ENCODE results near the gene TRAP1.

The TRAP1 gene

GRCh38 chr16:3690470-3690928 is 26.8 kb downstream of the TRAP1 start:
- ChIA-PET POLR2A (no interaction called here), CTCF (interaction anchor here (0.6 to 2.0 kb wide), 10 partner anchors 9 to 566 kb away, joined by 3 to 15 read pairs (median 4); no protein-coding TSS in a partner anchor)
- Histone ChIP-seq H3K9me3 (ENCODE audit: control extremely low read depth in 1 of 5, control insufficient read depth in 4 of 5, insufficient read depth in 2 of 5, low read depth in 1 of 5, low read length in 4 of 5) (no peaks in the 10 kb centered on the region), H3K27ac (ENCODE audit: insufficient read depth in 1 of 2, low read depth in 1 of 2, low read length in 2 of 2, poor library complexity in 1 of 2, severe bottlenecking in 2 of 2) (no peak overlapping the region), H3K4me3 (ENCODE audit: control insufficient read depth in 1 of 7, extremely low read depth in 1 of 7, insufficient read depth in 4 of 7, low read depth in 2 of 7, low read length in 6 of 7) (no peak overlapping the region), H3K27me3 (replicated peaks in 2 of 5; ENCODE audit: control insufficient read depth in 4 of 5, insufficient read depth in 5 of 5, low read length in 4 of 5) (peaks cover 0 to 39% (median 15%) of the 10 kb centered on the region in 5 experiments), H3K36me3 (ENCODE audit: control insufficient read depth in 4 of 4, insufficient read depth in 4 of 4, low read length in 3 of 4) (peaks cover 4 to 36% (median 30%) of the 10 kb centered on the region in 4 experiments), H3K4me1 (ENCODE audit: control extremely low read depth in 1 of 4, control insufficient read depth in 4 of 4, insufficient read depth in 4 of 4, low read length in 3 of 4) (peaks cover 0 to 2% (median 0%) of the 10 kb centered on the region in 4 experiments)
- peak; percentile 82 to 88 (median 85) for DNase-seq
- WGBS (ENCODE audit: insufficient coverage): 53% methylated on average over 16 of the region's 18 CpGs

- ChIA-PET POLR2A (no interaction called here), CTCF (interaction anchor here (0.6 to 2.0 kb wide), 8 partner anchors 8 to 235 kb away, joined by 3 to 15 read pairs (median 4); no protein-coding TSS in a partner anchor)
- H3K27ac ChIP-seq (ENCODE audit: insufficient read depth in 1 of 2, low read depth in 1 of 2, low read length in 2 of 2, poor library complexity in 1 of 2, severe bottlenecking in 2 of 2): no peak overlapping the region
- no peaks in the 10 kb centered on the region for H3K9me3 ChIP-seq (ENCODE audit: control extremely low read depth in 1 of 5, control insufficient read depth in 4 of 5, insufficient read depth in 2 of 5, low read depth in 1 of 5, low read length in 4 of 5)
- no peak overlapping the region for H3K4me3 ChIP-seq (ENCODE audit: control insufficient read depth in 1 of 7, extremely low read depth in 1 of 7, insufficient read depth in 4 of 7, low read depth in 2 of 7, low read length in 6 of 7)
- peaks cover 0 to 2% (median 0%) of the 10 kb centered on the region in 4 experiments for H3K4me1 ChIP-seq (ENCODE audit: control extremely low read depth in 1 of 4, control insufficient read depth in 4 of 4, insufficient read depth in 4 of 4, low read length in 3 of 4)
- WGBS (ENCODE audit: insufficient coverage): 95% methylated on average over 7 of the region's 7 CpGs
- peaks cover 11 to 41% (median 31%) of the 10 kb centered on the region in 4 experiments for H3K36me3 ChIP-seq (ENCODE audit: control insufficient read depth in 4 of 4, insufficient read depth in 4 of 4, low read length in 3 of 4)
- H3K27me3 ChIP-seq (replicated peaks in 2 of 5; ENCODE audit: control insufficient read depth in 4 of 5, insufficient read depth in 5 of 5, low read length in 4 of 5): peaks cover 0 to 32% (median 10%) of the 10 kb centered on the region in 5 experiments
- DNase-seq: no peak
Measured at GRCh38 chr16:3689731-3690130, 27.6 kb downstream of the TRAP1 start.

GRCh38 chr16:3687792-3688191 is 29.5 kb downstream of the TRAP1 start:
- Histone ChIP-seq H3K4me1 (ENCODE audit: control extremely low read depth in 1 of 4, control insufficient read depth in 4 of 4, insufficient read depth in 4 of 4, low read length in 3 of 4) (peaks cover 0 to 2% (median 0%) of the 10 kb centered on the region in 4 experiments), H3K36me3 (ENCODE audit: control insufficient read depth in 4 of 4, insufficient read depth in 4 of 4, low read length in 3 of 4) (peaks cover 13 to 43% (median 31%) of the 10 kb centered on the region in 4 experiments), H3K27me3 (replicated peaks in 2 of 5; ENCODE audit: control insufficient read depth in 4 of 5, insufficient read depth in 5 of 5, low read length in 4 of 5) (peaks cover 0 to 15% (median 4%) of the 10 kb centered on the region in 5 experiments), H3K4me3 (ENCODE audit: control insufficient read depth in 1 of 7, extremely low read depth in 1 of 7, insufficient read depth in 4 of 7, low read depth in 2 of 7, low read length in 6 of 7) (no peak overlapping the region), H3K9me3 (ENCODE audit: control extremely low read depth in 1 of 5, control insufficient read depth in 4 of 5, insufficient read depth in 2 of 5, low read depth in 1 of 5, low read length in 4 of 5) (no peaks in the 10 kb centered on the region), H3K27ac (ENCODE audit: insufficient read depth in 1 of 2, low read depth in 1 of 2, low read length in 2 of 2, poor library complexity in 1 of 2, severe bottlenecking in 2 of 2) (no peak overlapping the region)
- CTCF ChIA-PET: interaction anchor here (1.1 to 1.7 kb wide), 2 partner anchors 10 to 65 kb away, joined by 5 to 6 read pairs; no protein-coding TSS in a partner anchor
- POLR2A ChIA-PET: no interaction called here
- DNase-seq: no peak
- 99% methylated on average over 5 of the region's 9 CpGs for WGBS (ENCODE audit: insufficient coverage)

GRCh38 chr16:3687021-3687420 is 30.3 kb downstream of the TRAP1 start:
- H3K4me1 ChIP-seq (ENCODE audit: control extremely low read depth in 1 of 4, control insufficient read depth in 4 of 4, insufficient read depth in 4 of 4, low read length in 3 of 4): peaks cover 0 to 2% (median 0%) of the 10 kb centered on the region in 4 experiments
- peaks cover 0 to 3% (median 0%) of the 10 kb centered on the region in 5 experiments for H3K9me3 ChIP-seq (ENCODE audit: control extremely low read depth in 1 of 5, control insufficient read depth in 4 of 5, insufficient read depth in 2 of 5, low read depth in 1 of 5, low read length in 4 of 5)
- H3K27ac ChIP-seq (ENCODE audit: insufficient read depth in 1 of 2, low read depth in 1 of 2, low read length in 2 of 2, poor library complexity in 1 of 2, severe bottlenecking in 2 of 2): no peak overlapping the region
- H3K36me3 ChIP-seq (ENCODE audit: control insufficient read depth in 4 of 4, insufficient read depth in 4 of 4, low read length in 3 of 4): peaks cover 13 to 43% (median 35%) of the 10 kb centered on the region in 4 experiments
- H3K27me3 ChIP-seq (replicated peaks in 2 of 5; ENCODE audit: control insufficient read depth in 4 of 5, insufficient read depth in 5 of 5, low read length in 4 of 5): peaks cover 0 to 12% (median 4%) of the 10 kb centered on the region in 5 experiments
- ChIA-PET POLR2A (no interaction called here), CTCF (no interaction called here)
- WGBS (ENCODE audit: insufficient coverage): 92% methylated on average over 6 of the region's 7 CpGs
- no peak for DNase-seq
- H3K4me3 ChIP-seq (ENCODE audit: control insufficient read depth in 1 of 7, extremely low read depth in 1 of 7, insufficient read depth in 4 of 7, low read depth in 2 of 7, low read length in 6 of 7): no peak overlapping the region

GRCh38 chr16:3681206-3681605 is 36.1 kb downstream of the TRAP1 start:
- POLR2A ChIA-PET: no interaction called here
- Histone ChIP-seq H3K9me3 (ENCODE audit: control extremely low read depth in 1 of 5, control insufficient read depth in 4 of 5, insufficient read depth in 2 of 5, low read depth in 1 of 5, low read length in 4 of 5) (peaks cover 0 to 3% (median 0%) of the 10 kb centered on the region in 5 experiments), H3K27me3 (replicated peaks in 2 of 5; ENCODE audit: control insufficient read depth in 4 of 5, insufficient read depth in 5 of 5, low read length in 4 of 5) (no peaks in the 10 kb centered on the region), H3K27ac (ENCODE audit: insufficient read depth in 1 of 2, low read depth in 1 of 2, low read length in 2 of 2, poor library complexity in 1 of 2, severe bottlenecking in 2 of 2) (no peak overlapping the region), H3K4me1 (ENCODE audit: control extremely low read depth in 1 of 4, control insufficient read depth in 4 of 4, insufficient read depth in 4 of 4, low read length in 3 of 4) (no peaks in the 10 kb centered on the region), H3K4me3 (ENCODE audit: control insufficient read depth in 1 of 7, extremely low read depth in 1 of 7, insufficient read depth in 4 of 7, low read depth in 2 of 7, low read length in 6 of 7) (no peak overlapping the region), H3K36me3 (ENCODE audit: control insufficient read depth in 4 of 4, insufficient read depth in 4 of 4, low read length in 3 of 4) (peaks cover 11 to 60% (median 35%) of the 10 kb centered on the region in 4 experiments)
- DNase-seq: no peak
- CTCF ChIA-PET: interaction anchor here (2.5 kb wide), 1 partner anchor 10 kb away, joined by 15 read pairs; no protein-coding TSS in a partner anchor
- 100% methylated on average over 1 of the region's 3 CpGs for WGBS (ENCODE audit: insufficient coverage)

GRCh38 chr16:3677994-3678393 is 39.3 kb downstream of the TRAP1 start:
- no peaks in the 10 kb centered on the region for H3K27me3 ChIP-seq (replicated peaks in 2 of 5; ENCODE audit: control insufficient read depth in 4 of 5, insufficient read depth in 5 of 5, low read length in 4 of 5)
- DNase-seq: no peak
- H3K36me3 ChIP-seq (ENCODE audit: control insufficient read depth in 4 of 4, insufficient read depth in 4 of 4, low read length in 3 of 4): peaks cover 5 to 67% (median 43%) of the 10 kb centered on the region in 4 experiments
- H3K4me3 ChIP-seq (ENCODE audit: control insufficient read depth in 1 of 7, extremely low read depth in 1 of 7, insufficient read depth in 4 of 7, low read depth in 2 of 7, low read length in 6 of 7): no peak overlapping the region
- ChIA-PET CTCF (interaction anchor here (1.5 to 1.7 kb wide), 2 partner anchors 10 to 15 kb away, joined by 5 read pairs; no protein-coding TSS in a partner anchor), POLR2A (no interaction called here)
- no peaks in the 10 kb centered on the region for H3K4me1 ChIP-seq (ENCODE audit: control extremely low read depth in 1 of 4, control insufficient read depth in 4 of 4, insufficient read depth in 4 of 4, low read length in 3 of 4)
- no peak overlapping the region for H3K27ac ChIP-seq (ENCODE audit: insufficient read depth in 1 of 2, low read depth in 1 of 2, low read length in 2 of 2, poor library complexity in 1 of 2, severe bottlenecking in 2 of 2)
- peaks cover 0 to 3% (median 0%) of the 10 kb centered on the region in 5 experiments for H3K9me3 ChIP-seq (ENCODE audit: control extremely low read depth in 1 of 5, control insufficient read depth in 4 of 5, insufficient read depth in 2 of 5, low read depth in 1 of 5, low read length in 4 of 5)
- WGBS (ENCODE audit: insufficient coverage): 97% methylated on average over 11 of the region's 11 CpGs

- DNase-seq: no peak
- Histone ChIP-seq H3K9me3 (ENCODE audit: control extremely low read depth in 1 of 5, control insufficient read depth in 4 of 5, insufficient read depth in 2 of 5, low read depth in 1 of 5, low read length in 4 of 5) (no peaks in the 10 kb centered on the region), H3K4me3 (ENCODE audit: control insufficient read depth in 1 of 7, extremely low read depth in 1 of 7, insufficient read depth in 4 of 7, low read depth in 2 of 7, low read length in 6 of 7) (no peak overlapping the region), H3K27me3 (replicated peaks in 2 of 5; ENCODE audit: control insufficient read depth in 4 of 5, insufficient read depth in 5 of 5, low read length in 4 of 5) (no peaks in the 10 kb centered on the region), H3K27ac (ENCODE audit: insufficient read depth in 1 of 2, low read depth in 1 of 2, low read length in 2 of 2, poor library complexity in 1 of 2, severe bottlenecking in 2 of 2) (no peak overlapping the region), H3K4me1 (ENCODE audit: control extremely low read depth in 1 of 4, control insufficient read depth in 4 of 4, insufficient read depth in 4 of 4, low read length in 3 of 4) (peaks cover 0 to 5% (median 3%) of the 10 kb centered on the region in 4 experiments), H3K36me3 (ENCODE audit: control insufficient read depth in 4 of 4, insufficient read depth in 4 of 4, low read length in 3 of 4) (peaks cover 4 to 79% (median 41%) of the 10 kb centered on the region in 4 experiments)
- ChIA-PET CTCF (interaction anchor here (0.8 kb wide), 1 partner anchor 13 kb away, joined by 3 read pairs; no protein-coding TSS in a partner anchor), POLR2A (no interaction called here)
- 95% methylated on average over 12 of the region's 24 CpGs for WGBS (ENCODE audit: insufficient coverage)
Measured at GRCh38 chr16:3675601-3676130, 41.7 kb downstream of the TRAP1 start.
